ENCODE measurements around the gene TPRN. TPM values are rescaled to one million over a fixed set of nuclear protein-coding genes. Genes with fewer than 3 reads are reported as not detected.

The TPRN gene
- total and polyA plus RNA-seq, 2 donors (not counting 3 experiments of a cell fraction or from before 2014, with no cell fraction given): 4.3 to 12.4 TPM

- intact Hi-C loops (cut with micrococcal nuclease) (no loop called here), dilution Hi-C loops (cut with MboI; ENCODE audit: extremely low pct_ligation_motif_present, low sequenced_read_pairs) (no loop called here)
- H3K27ac ChIP-seq (ENCODE audit: insufficient read depth, low read depth, low read length): no peak overlapping the region
- H3K4me1 ChIP-seq (ENCODE audit: control insufficient read depth, extremely low read depth, insufficient read depth, low read length): peaks cover under 1% of the 10 kb centered on the region
- ChIA-PET CTCF (interaction anchor here (0.6 to 1.9 kb wide), 7 partner anchors 9 to 37 kb away, joined by 3 to 14 read pairs (median 4); partner anchors contain the start of gene RNF224), POLR2A (no interaction called here)
- TF ChIP-seq POLR2AphosphoS5 (IDR thresholded peaks at IDR 0.05; ENCODE audit: insufficient read depth, low read depth, low read length) (no peak), FOS (IDR thresholded peaks at IDR 0.05; ENCODE audit: borderline replicate concordance, insufficient read depth, low read length) (no peak), CTCF (IDR thresholded peaks at IDR 0.05; ENCODE audit: extremely low read depth in 1 of 2, insufficient read depth in 1 of 2, low read depth in 1 of 2, low read length in 2 of 2) (no peak), POLR2A (IDR thresholded peaks at IDR 0.05; ENCODE audit: low read depth, low read length) (no peak), GATA2 (IDR thresholded peaks at IDR 0.05; ENCODE audit: insufficient read depth, insufficient read length, low read depth, low read length) (no peak), EZH2 (IDR thresholded peaks at IDR 0.05; ENCODE audit: borderline replicate concordance, low read depth, low read length, severe bottlenecking) (no peak), JUN (IDR thresholded peaks at IDR 0.05; ENCODE audit: borderline replicate concordance, insufficient read depth, insufficient read length, low read depth) (no peak), MYC (IDR thresholded peaks at IDR 0.05; ENCODE audit: low read depth, low read length) (no peak)
- TF ChIP-seq, protein P1, sequence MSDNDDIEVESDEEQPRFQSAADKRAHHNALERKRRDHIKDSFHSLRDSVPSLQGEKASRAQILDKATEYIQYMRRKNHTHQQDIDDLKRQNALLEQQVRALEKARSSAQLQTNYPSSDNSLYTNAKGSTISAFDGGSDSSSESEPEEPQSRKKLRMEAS (IDR thresholded peaks at IDR 0.05; ENCODE audit: insufficient read depth, insufficient read length): no peak
- H2AFZ ChIP-seq (ENCODE audit: low read depth, low read length): no peak overlapping the region
- H3K4me2 ChIP-seq (ENCODE audit: insufficient read depth, low read length): no peak overlapping the region
- no peaks in the 10 kb centered on the region for H4K20me1 ChIP-seq (replicated peaks; ENCODE audit: control insufficient read depth, extremely low read depth, insufficient read depth, low read length)
- H3K79me2 ChIP-seq (ENCODE audit: control insufficient read depth, insufficient read depth, low read length): no peaks in the 10 kb centered on the region
- no peak overlapping the region for H3K4me3 ChIP-seq (replicated peaks in 1 of 3; ENCODE audit: insufficient read depth in 1 of 3, low read depth in 1 of 3, low read length in 3 of 3)
- BruUV-seq (replicated peaks): no TSS peak
- peaks cover 0 to 8% of the 10 kb centered on the region in 2 experiments for H3K36me3 ChIP-seq (ENCODE audit: control insufficient read depth in 2 of 2, extremely low read depth in 1 of 2, insufficient read depth in 2 of 2, low read length in 2 of 2)
- H3K9me3 ChIP-seq (replicated peaks; ENCODE audit: control insufficient read depth, insufficient read depth, low read length): no peaks in the 10 kb centered on the region
- no peaks in the 10 kb centered on the region for H3K27me3 ChIP-seq (ENCODE audit: control insufficient read depth in 2 of 2, insufficient read depth in 2 of 2, low read length in 2 of 2)
- DNase-seq (ENCODE audit: low read depth, low spot score) (no peak), FAIRE-seq (no peak)
- no peaks in the 10 kb centered on the region for H3K9me1 ChIP-seq (replicated peaks; ENCODE audit: control insufficient read depth, extremely low read depth, insufficient read depth, low read length)
- H3K9ac ChIP-seq (replicated peaks; ENCODE audit: extremely low read depth, insufficient read depth, low read length): no peak overlapping the region
Measured at GRCh38 chr9:137213160-137214060, 12.9 kb upstream of the TPRN start.
